ENCODE measurements around the gene INHBC. TPM values are rescaled to one million over a fixed set of nuclear protein-coding genes. Genes with fewer than 3 reads are reported as not detected.
"Not testable (repeated sequence)": the region's sequence is repeated elsewhere in the genome, so short reads cannot be mapped to it uniquely, and the experiment has no call there.

Gene INHBC
- total RNA-seq, 1 donor from 2014 or later: not detected

DNA sequence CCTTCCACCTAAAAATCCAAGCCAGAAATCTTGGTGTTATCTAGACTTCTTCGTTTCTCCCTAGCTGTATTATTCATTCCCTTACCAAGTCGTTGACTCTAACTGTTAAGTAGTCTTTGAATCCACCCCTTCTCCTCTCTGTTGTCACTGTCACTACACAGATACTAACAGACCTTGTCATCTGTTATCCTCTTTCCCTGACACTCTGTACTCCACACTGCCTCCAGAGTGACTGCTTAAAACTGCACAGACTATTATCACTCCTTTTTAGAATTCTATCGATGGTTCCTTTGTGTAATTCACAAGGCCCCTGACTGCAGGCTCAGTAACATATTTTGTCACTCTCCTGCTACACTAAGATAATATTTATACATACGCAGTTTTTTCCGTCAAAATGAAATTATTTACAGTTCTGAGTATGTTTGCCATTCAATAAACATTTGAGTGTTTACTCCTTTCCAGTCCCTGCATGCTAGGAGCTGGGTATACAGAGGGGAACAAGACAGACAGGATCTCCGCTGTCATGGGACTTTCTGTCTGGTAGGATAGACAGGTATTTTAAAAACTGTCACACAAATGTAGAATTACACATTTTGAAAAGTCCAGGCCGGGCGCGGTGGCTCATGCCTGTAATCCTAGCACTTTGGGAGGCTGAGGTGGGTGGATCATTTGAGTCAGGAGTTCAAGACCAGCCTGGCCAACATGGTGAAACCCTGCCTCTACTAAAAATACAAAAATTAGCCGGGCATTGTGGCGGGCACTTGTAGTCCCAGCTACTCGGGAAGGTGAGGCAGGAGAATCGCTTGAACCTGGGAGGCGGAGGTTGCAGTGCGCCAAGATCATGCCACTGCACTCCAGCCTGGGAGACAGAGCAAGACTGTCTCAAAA, 57.1 kb downstream of the INHBC start:
- DNase-seq (no peak), ATAC-seq (ENCODE audit: poor library complexity) (no peak)
- intact Hi-C loops (cut with DNase I): no loop called here

DNA sequence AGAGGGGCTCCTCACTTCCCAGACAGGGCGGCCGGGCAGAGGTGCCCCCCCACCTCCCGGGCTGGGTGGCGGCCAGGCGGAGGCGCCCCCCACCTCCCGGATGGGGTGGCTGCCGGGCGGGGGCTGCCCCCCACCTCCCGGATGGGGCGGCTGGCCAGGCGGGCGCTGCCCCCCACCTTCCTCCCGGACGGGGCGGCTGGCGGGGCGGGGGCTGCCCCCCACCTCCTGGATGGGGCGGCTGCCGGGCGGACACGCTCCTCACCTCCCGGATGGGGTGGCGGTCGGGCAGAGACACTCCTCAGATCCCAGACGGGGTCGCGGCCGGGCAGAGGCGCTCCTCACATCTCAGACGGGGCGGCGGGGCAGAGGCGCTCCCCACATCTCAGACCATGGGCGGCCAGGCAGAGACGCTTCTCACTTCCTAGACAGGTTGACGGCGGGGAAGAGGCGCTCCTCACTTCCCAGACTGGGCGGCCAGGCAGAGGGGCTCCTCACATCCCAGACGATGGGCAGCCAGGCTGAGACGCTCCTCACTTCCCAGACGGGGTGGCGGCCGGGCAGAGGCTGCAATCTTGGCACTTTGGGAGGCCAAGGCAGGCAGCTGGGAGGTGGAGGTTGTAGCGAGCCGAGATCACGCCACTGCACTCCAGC, 60.6 kb downstream of the INHBC start:
- DNase-seq; ATAC-seq (ENCODE audit: poor library complexity); intact Hi-C loops (cut with DNase I): not testable (repeated sequence)

DNA sequence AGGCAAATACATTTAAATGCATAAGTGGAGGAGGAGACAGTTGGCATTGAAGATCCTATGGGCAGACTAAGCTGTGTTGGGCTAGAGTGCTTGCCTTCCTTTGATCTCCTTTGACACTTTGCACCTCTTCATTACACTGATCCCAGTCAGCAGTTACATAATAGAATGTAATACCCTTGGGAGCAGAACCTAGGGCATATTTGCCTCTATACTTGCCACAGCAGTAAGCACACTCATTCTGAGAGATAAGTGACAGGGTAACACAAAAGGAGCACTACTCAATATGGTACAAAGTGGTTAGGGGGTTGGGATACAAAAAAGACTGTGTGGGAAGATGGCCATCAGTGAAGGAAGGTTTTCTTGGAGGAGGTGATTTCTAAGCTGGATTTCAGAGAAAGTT, 62.2 kb downstream of the INHBC start:
- ATAC-seq (ENCODE audit: poor library complexity) (peak; percentile 25), DNase-seq (no peak)
- intact Hi-C loops (cut with DNase I): no loop called here

DNA sequence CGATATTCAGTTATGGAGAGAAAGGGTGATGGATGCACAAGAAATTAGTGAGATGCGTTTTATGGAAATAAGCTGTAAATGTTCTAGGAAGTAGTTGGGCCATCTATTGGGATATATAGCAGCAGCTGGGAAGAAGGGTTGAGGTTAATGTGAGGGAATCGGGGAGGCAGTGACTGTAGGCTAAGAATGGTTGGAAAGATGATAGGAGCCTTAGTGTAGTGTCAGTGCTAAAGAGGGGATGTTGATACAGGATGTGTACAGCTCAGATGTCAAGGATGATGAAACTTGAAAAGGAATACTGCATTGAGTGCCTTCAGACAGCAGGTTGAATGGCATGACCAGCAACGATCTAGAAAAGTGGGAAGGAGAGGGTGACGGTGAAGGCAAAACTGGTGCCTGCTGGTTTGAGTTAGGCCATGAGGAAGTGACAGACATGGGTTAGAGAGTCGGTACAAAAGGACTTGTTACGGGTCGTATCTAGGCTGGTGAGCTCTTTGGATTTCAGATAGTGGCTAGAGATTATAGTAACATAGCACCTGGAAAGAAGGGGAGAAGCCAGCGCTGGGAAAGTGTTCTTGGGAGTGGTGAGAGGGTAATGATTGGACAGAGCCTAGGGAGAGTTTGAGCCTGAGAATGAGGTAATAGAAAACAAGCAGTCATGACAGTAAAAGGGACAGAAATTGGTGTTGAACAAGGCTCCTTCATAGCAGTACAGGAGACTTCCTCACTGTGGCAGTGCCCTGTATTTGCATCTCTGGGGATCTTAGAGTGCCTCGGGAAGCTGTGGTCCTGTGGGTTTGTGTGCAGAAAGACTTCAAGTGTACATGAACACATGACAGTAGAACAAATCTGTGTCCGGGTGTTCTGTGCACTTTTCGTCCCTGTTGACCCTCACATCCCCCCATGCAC, 62.9 kb downstream of the INHBC start:
- intact Hi-C loops (cut with DNase I): no loop called here
- no peak for ATAC-seq (ENCODE audit: poor library complexity)
- no peak for DNase-seq

DNA sequence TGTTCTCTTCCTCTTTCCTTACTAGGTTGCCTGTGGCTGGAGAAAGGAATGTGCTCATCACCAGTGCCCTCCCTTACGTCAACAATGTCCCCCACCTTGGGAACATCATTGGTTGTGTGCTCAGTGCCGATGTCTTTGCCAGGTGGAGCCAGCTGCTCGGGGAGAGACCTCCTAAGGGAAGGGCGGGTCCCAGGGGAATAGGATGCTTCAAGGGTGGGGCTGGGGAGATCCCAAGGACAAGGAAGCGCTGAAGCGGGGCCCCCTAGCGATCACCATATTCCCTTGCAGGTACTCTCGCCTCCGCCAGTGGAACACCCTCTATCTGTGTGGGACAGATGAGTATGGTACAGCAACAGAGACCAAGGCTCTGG, 63.5 kb downstream of the INHBC start:
- intact Hi-C loops (cut with DNase I): no loop called here
- ATAC-seq (ENCODE audit: poor library complexity) (no peak), DNase-seq (no peak)

DNA sequence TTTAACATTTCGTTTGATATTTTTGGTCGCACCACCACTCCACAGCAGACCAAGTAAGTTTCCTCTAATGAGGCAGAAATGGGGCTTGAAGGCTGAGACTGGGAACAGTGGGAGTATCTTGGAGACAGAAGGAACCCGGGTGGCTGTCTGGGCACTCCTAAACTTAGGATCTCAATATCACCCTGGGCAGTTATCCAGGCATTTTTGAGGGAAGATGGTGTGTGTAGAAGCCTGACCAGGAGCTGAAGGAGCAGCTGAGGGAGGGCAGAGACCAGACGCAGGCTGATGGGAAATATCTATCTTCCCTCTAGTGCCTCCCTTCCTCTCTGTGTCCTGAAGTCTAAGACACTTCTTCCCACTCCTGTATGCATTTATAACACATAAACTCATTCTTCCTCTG, 64.0 kb downstream of the INHBC start:
- intact Hi-C loops (cut with DNase I): no loop called here
- no peak for DNase-seq
- no peak for ATAC-seq (ENCODE audit: poor library complexity)

DNA sequence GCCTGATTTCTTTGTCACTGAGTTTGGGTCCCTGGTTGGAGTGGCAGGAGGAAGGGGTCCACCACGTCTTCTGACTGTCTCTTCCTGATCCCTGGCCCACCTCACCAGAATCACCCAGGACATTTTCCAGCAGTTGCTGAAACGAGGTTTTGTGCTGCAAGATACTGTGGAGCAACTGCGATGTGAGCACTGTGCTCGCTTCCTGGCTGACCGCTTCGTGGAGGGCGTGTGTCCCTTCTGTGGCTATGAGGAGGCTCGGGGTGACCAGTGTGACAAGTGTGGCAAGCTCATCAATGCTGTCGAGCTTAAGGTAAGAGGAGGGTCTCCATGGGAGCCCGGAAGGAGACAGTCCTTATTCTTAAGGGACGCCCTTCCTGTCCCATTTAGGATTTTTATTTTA, 65.6 kb downstream of the INHBC start:
- ATAC-seq (ENCODE audit: poor library complexity): no peak
- intact Hi-C loops (cut with DNase I): no loop called here
- no peak for DNase-seq

Other genes starting within 250 kb of the INHBC start
- 0.70 TPM for gene NXPH4, start 218.0 kb upstream of the INHBC start, total RNA-seq
- 26.8 TPM for gene SHMT2, start 205.1 kb upstream of the INHBC start, total RNA-seq
- gene STAC3, start 183.6 kb upstream of the INHBC start, total RNA-seq: 1.2 TPM
- gene R3HDM2, start 3.7 kb upstream of the INHBC start, total RNA-seq: 48.9 TPM
- gene INHBE, start 20.5 kb downstream of the INHBC start, total RNA-seq: not detected
- gene GLI1, start 25.0 kb downstream of the INHBC start, total RNA-seq: 0.56 TPM
- gene ARHGAP9, start 45.1 kb downstream of the INHBC start, total RNA-seq: 4.1 TPM
- gene MARS1, start 53.3 kb downstream of the INHBC start, total RNA-seq: 63.5 TPM
- gene DDIT3, start 85.7 kb downstream of the INHBC start, total RNA-seq: 16.4 TPM
- 25.4 TPM for gene MBD6, start 88.0 kb downstream of the INHBC start, total RNA-seq
- gene DCTN2, start 112.4 kb downstream of the INHBC start, total RNA-seq: 95.0 TPM
- 0.08 TPM for gene KIF5A, start 115.3 kb downstream of the INHBC start, total RNA-seq
- gene PIP4K2C, start 156.4 kb downstream of the INHBC start, total RNA-seq: 12.4 TPM
- 21.7 TPM for gene DTX3, start 170.0 kb downstream of the INHBC start, total RNA-seq
- gene ARHGEF25, start 176.7 kb downstream of the INHBC start, total RNA-seq: 14.3 TPM
- gene B4GALNT1, start 198.4 kb downstream of the INHBC start, total RNA-seq: 5.6 TPM